Measurements from ENCODE around the gene SPATA32.

Gene SPATA32

GRCh38 chr17:45293413-45294211 is 31.7 kb upstream of the SPATA32 start:
- no peak for DNase-seq (ENCODE audit: low read depth, low spot score)

GRCh38 chr17:45292696-45293412 is 31.0 kb upstream of the SPATA32 start:
- DNase-seq (ENCODE audit: low read depth, low spot score): no peak

- no peak for DNase-seq (ENCODE audit: low read depth, low spot score)
Measured at GRCh38 chr17:45291171-45291805, 29.4 kb upstream of the SPATA32 start.

- DNase-seq (ENCODE audit: low read depth, low spot score): no peak
Measured at GRCh38 chr17:45290269-45290765, 28.4 kb upstream of the SPATA32 start.

GRCh38 chr17:45289301-45290268 is 27.7 kb upstream of the SPATA32 start:
- no peak for DNase-seq (ENCODE audit: low read depth, low spot score)

GRCh38 chr17:45288825-45289224 is 26.9 kb upstream of the SPATA32 start:
- no peak for DNase-seq (ENCODE audit: low read depth, low spot score)

DNA sequence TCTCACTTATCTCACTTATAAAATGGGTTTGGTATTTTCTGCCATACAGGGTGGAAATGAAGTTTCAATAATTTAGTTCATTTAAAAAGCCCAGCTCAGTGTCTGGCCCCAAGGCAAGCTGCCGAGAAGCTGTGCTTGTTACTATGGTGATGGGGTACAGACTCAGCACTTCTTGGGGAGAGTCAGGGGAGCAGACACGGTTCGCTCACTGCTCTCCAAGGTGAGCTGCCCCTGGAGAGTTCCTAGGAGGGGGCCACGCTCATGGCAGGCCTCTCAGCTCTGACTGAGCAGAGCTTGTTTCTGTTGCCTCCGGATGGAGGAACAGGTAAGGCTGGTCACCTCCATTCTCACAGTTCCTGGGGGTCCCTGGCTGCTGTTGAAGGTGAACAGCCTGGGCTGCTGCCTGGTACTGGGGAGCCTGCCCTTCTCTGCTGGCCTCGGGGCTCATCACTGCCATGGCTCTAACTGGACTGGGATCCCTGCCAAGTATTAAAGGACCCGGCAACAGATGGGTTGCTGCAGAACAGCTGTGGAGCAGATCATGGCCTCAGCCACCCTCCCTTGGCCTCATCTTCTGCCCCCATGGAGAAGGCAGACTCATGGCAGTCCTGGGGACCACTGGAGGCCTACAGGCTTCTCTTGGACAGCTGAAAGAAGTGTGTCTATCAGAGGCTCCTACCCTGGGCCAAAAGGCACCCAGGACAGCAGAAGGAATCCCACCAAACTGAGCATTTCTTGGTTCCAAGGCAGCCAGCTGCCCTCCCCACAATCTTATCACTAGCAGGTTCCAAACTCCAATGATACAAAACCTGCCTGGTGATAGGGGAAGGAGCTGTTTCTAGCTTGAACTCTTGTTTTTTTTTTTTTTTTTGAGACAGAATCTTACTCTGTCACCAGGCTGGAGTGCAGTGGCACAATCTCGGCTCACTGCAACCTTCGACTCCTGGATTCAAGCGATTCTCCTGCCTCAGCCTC is 25.9 kb upstream of the SPATA32 start:
- DNase-seq (ENCODE audit: low read depth, low spot score): no peak

- DNase-seq (ENCODE audit: low read depth, low spot score): no peak
Measured at GRCh38 chr17:45286286-45286685, 24.4 kb upstream of the SPATA32 start.

DNA sequence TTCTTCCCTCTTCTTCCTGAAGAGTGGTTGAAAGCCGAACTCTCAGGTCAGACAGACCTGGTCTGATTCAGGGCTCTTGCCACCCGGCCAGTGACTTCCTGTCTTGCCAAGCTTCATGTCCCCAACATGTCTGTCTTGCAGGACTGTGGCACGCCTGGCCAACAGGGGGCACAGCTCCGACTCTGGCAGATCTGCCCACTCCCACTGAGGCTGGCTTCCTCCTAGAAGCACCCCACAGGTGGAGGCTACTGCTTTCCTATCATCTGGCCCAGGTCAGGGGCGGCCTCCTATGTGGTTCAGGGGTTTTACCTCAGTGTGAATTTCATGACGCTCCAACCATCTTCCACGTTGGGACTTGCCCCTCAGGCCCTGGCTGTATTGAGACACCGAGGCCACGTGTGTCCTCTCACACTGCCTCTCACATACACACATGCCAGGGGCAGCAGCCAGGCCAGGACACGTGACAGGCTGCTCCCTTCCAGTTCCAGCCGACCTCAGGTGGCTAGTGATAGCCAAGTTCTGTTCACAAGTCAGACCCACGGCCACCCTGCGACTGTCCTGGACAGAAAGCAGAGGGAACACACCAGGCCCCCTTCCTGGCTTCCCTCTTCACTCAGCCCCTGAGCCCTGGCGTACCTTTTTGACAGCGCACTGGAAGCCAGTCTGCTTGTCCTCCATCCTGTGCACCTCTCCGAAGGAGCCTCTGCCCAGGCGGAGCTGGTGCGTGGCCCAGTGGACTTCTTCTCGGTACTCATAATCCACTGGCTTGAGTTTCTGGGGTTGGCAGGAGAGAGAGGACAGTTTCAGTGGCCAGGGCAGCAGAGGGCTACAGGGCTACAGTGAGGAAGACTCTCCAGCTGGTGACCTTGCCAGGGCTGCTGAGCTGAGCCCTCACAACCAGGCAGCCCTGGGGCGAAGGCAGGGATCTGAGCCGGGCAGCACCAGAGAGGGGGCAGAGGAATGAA is 22.6 kb upstream of the SPATA32 start:
- no peak for DNase-seq (ENCODE audit: low read depth, low spot score)

- DNase-seq (ENCODE audit: low read depth, low spot score): no peak
Measured at GRCh38 chr17:45283711-45284110, 21.8 kb upstream of the SPATA32 start.

DNA sequence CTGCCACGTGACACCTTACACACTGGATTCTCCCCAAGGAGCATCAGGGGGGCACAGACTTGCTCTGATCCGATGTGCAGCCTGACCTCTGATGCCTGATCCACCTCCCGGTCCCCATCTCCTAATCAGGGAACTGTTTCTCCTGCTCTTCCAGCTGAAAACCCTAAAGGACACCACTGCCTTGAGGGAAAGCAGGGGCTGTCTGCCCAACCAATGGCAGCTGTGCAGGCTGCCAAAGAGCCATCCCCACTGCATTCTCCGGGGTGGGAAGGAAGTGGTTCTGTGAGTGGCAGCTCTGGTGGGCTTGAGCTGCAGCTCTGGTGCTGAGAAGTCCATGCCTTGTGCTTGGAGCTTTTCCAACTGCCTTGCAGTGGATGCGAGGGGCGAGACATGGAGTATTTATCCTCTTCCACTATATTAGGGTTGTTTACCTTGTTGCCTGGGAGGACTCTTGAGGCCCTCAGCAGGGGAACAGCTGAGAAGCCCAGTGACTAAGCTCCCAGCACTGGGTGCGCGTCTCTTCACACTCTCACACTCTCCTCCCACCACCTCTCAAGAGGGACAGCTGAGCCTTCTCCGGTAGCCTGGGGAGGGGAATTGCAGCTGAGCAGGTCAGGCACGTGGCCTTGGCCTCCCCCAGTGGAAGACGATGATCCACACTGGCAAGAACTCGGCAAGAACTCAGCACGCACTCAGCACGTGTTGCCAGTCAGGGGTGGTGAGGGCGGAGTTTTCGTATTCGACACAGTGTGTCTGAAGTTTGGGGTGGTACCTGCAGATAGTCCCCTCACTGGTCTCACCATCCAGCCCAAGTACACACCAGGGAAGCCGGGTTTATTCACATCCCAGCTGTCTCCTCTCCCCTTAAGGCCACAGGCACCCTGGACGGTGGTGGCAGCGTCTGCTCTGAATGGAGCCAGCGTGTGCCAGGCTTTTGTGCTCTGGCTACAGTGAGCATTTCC is 21.1 kb upstream of the SPATA32 start:
- DNase-seq (ENCODE audit: low read depth, low spot score): no peak

- DNase-seq (ENCODE audit: low read depth, low spot score): no peak
Measured at GRCh38 chr17:45279898-45280297, 18.0 kb upstream of the SPATA32 start.

DNA sequence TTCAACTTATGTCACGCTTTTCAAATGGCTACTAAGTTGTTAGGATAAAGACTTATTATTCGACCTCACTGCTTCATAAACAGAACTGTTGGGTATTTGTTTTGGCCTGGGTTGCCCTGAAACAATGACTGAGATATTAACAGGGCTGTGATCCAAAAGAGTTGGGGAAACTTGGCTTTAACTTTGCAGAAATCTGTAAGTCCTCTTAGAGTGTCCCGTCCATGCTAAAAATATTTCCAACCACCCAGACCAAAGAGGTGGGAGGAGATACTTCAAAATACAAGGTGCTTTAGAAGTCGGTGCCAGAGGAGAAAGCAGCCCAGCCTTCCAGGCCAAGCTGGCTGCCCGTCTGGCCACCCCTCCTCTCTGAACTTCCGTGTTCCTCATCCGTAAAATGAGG is 16.1 kb upstream of the SPATA32 start:
- no peak for DNase-seq (ENCODE audit: low read depth, low spot score)

GRCh38 chr17:45277216-45277849 is 15.4 kb upstream of the SPATA32 start:
- DNase-seq (ENCODE audit: low read depth, low spot score): peak; percentile 84

DNA sequence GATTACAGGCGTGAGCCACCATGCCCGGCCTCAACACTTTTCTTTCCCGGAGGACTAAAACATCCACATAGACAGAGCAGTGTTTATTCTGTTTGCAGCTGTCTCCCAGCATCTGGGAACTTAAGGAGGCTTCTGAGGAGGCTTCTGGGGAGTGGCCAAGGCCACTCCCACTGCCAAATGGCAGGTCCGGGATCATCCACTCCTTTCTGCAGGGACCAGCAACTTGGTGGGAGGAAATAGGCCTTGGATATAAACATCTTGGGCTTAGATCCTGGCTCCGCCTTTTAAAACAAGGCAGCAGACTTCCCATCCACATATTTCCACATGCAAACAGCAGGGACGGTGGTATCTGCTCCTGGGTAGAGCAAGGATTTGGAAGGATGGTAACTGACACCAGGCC is 14.1 kb upstream of the SPATA32 start:
- no peak for DNase-seq (ENCODE audit: low read depth, low spot score)

- no peak for DNase-seq (ENCODE audit: low read depth, low spot score)
Measured at GRCh38 chr17:45274033-45274432, 12.1 kb upstream of the SPATA32 start.

- no peak for DNase-seq (ENCODE audit: low read depth, low spot score)
Measured at GRCh38 chr17:45273551-45273957, 11.7 kb upstream of the SPATA32 start.
